H1 (cell line): ENCODE measurements around the gene ARHGAP35. TPM values are rescaled to one million over a fixed set of nuclear protein-coding genes. Genes with fewer than 3 reads are reported as not detected.

Experiments used
- CTCF ChIA-PET: fragments of 300-600 bp; sonication (Branson Sonifier 250); formaldehyde crosslinking; loops from one replicate; lab custom pipeline; 2021; ENCODE audit not compliant: partially characterized antibody; lab: Charles Lee
- POLR2A ChIA-PET: fragments of 300-600 bp; sonication (Branson Sonifier 250); formaldehyde crosslinking; loops from one replicate; lab custom pipeline; 2021; ENCODE audit warnings: inconsistent platforms; ENCODE audit not compliant: partially characterized antibody; lab: Charles Lee
- DNase-seq, 2 experiments: peaks; one replicate each; pipeline versions ENCODE4 v3.0.0 to v3.0.0-alpha.2; 2010 to 2022; ENCODE audit warnings: low spot score in 2 of 2, low read depth in 1 of 2, mixed read lengths in 1 of 2
- FAIRE-seq: peaks from 2 replicates; lab custom pipeline; 2011; peaks lifted over from hg19 to GRCh38; lab: Jason Lieb, UNC
- H2AFZ ChIP-seq: 2 replicates; pipeline ENCODE4 v1.8.1; 2012; ENCODE audit warnings: low read length, inconsistent platforms
- H2AK5ac ChIP-seq: 2 replicates; pipeline ENCODE4 v1.6.1; 2013; ENCODE audit warnings: low read depth, low read length
- H2BK120ac ChIP-seq: replicated peaks from 2 replicates; pipeline ENCODE3; 2013; ENCODE audit warnings: low read depth, low read length, inconsistent platforms
- H2BK12ac ChIP-seq: 2 replicates; pipeline ENCODE4 v1.6.1; 2013; ENCODE audit warnings: low read depth, low read length
- H2BK15ac ChIP-seq: 2 replicates; pipeline ENCODE4 v1.6.1; 2013; ENCODE audit warnings: low read length
- H2BK20ac ChIP-seq: 2 replicates; pipeline ENCODE4 v1.6.1; 2013; ENCODE audit warnings: low read length
- H2BK5ac ChIP-seq: 2 replicates; pipeline ENCODE4 v1.6.1; 2013; ENCODE audit warnings: low read depth, low read length
- H3K14ac ChIP-seq: 2 replicates; pipeline ENCODE4 v1.6.1; 2013; ENCODE audit warnings: inconsistent platforms; ENCODE audit not compliant: insufficient read length
- H3K18ac ChIP-seq: 2 replicates; pipeline ENCODE4 v1.6.1; 2013; ENCODE audit warnings: low read length; ENCODE audit errors: extremely low read depth
- H3K23ac ChIP-seq: 2 replicates; pipeline ENCODE4 v1.6.1; 2013; ENCODE audit warnings: inconsistent platforms; ENCODE audit not compliant: insufficient read length
- H3K23me2 ChIP-seq: 2 replicates; pipeline ENCODE4 v1.6.1; 2013; ENCODE audit warnings: low read depth, low read length
- H3K27ac ChIP-seq: 2 replicates; pipeline ENCODE4 v1.6.1; 2011; ENCODE audit warnings: low read depth, low read length, inconsistent platforms
- H3K27me3 ChIP-seq, 4 experiments: replicated peaks in 1 of 4; 1 replicate in 1 of 4; 2 replicates in 3 of 4; pipeline versions ENCODE4 v1.6.1 to v1.8.1; 2011 to 2013; ENCODE audit warnings: low read length in 3 of 4, mild to moderate bottlenecking in 3 of 4, inconsistent platforms in 2 of 4, mixed read lengths in 2 of 4, moderate library complexity in 1 of 4; ENCODE audit not compliant: control insufficient read depth in 3 of 4, insufficient read depth in 3 of 4; ENCODE audit errors: extremely low read depth in 1 of 4
- H3K36me3 ChIP-seq, 4 experiments: 2 replicates each; pipeline versions ENCODE4 v1.6.1 to v1.8.1; 2011 to 2013; ENCODE audit warnings: mild to moderate bottlenecking in 4 of 4, low read length in 3 of 4, moderate library complexity in 2 of 4, control low read depth in 1 of 4, inconsistent platforms in 1 of 4; ENCODE audit not compliant: insufficient read depth in 4 of 4, control insufficient read depth in 2 of 4
- H3K4ac ChIP-seq: replicated peaks from 2 replicates; pipeline ENCODE3; 2013; ENCODE audit warnings: low read length, low read depth, mixed read lengths, inconsistent platforms; ENCODE audit not compliant: insufficient read length
- H3K4me1 ChIP-seq, 4 experiments: replicated peaks in 1 of 4; 1 replicate in 1 of 4; 2 replicates in 3 of 4; pipeline versions ENCODE4 v1.6.1 to v1.8.1; 2011 to 2013; ENCODE audit warnings: low read length in 3 of 4, inconsistent platforms in 2 of 4, mixed read lengths in 1 of 4; ENCODE audit not compliant: insufficient read depth in 4 of 4, control insufficient read depth in 3 of 4
- H3K4me2 ChIP-seq, 2 experiments: 2 replicates each; pipeline versions ENCODE4 v1.6.1 to v1.8.1; 2011 to 2013; ENCODE audit warnings: low read depth in 2 of 2, low read length in 2 of 2, control low read depth in 1 of 2, inconsistent platforms in 1 of 2, mild to moderate bottlenecking in 1 of 2; ENCODE audit not compliant: insufficient read depth in 1 of 2
- H3K4me3 ChIP-seq, 4 experiments: fragments of 200-600, 300-600 bp in 1 of 4; sonication (generic), shearing (Covaris generic), sonication (Bioruptor Twin) in 1 of 4; 2 replicates each; pipeline versions ENCODE4 v1.5.1 to v1.8.1; 2011 to 2016; ENCODE audit warnings: low read length in 4 of 4, low read depth in 3 of 4, control low read depth in 2 of 4, inconsistent platforms in 2 of 4, mild to moderate bottlenecking in 2 of 4, mixed read lengths in 1 of 4, moderate library complexity in 1 of 4; ENCODE audit not compliant: insufficient read depth in 2 of 4; ENCODE audit errors: extremely low read depth in 1 of 4
- H3K56ac ChIP-seq: replicated peaks from 2 replicates; pipeline ENCODE3; 2013; ENCODE audit warnings: low read depth, mild to moderate bottlenecking, mixed read lengths, low read length, inconsistent platforms; ENCODE audit not compliant: insufficient read length
- H3K79me1 ChIP-seq: 2 replicates; pipeline ENCODE4 v1.6.1; 2013; ENCODE audit warnings: low read depth, low read length, control low read depth
- H3K79me2 ChIP-seq, 2 experiments: 2 replicates each; pipeline versions ENCODE4 v1.6.1 to v1.8.1; 2012 to 2013; ENCODE audit warnings: low read length in 2 of 2, mild to moderate bottlenecking in 2 of 2, inconsistent platforms in 1 of 2; ENCODE audit not compliant: insufficient read depth in 2 of 2, control insufficient read depth in 1 of 2
- H3K9ac ChIP-seq, 4 experiments: replicated peaks in 1 of 4; 1 replicate in 1 of 4; 2 replicates in 3 of 4; pipeline versions ENCODE4 v1.6.1 to v1.8.1; 2011 to 2013; ENCODE audit warnings: low read depth in 3 of 4, low read length in 3 of 4, control low read depth in 2 of 4, mild to moderate bottlenecking in 2 of 4, moderate library complexity in 2 of 4, inconsistent platforms in 1 of 4; ENCODE audit errors: extremely low read depth in 1 of 4
- H3K9me3 ChIP-seq, 2 experiments: 2 replicates each; pipeline versions ENCODE4 v1.6.1 to v1.8.1; 2012 to 2013; ENCODE audit warnings: mild to moderate bottlenecking in 2 of 2, moderate library complexity in 2 of 2, control low read depth in 1 of 2, inconsistent platforms in 1 of 2, low read depth in 1 of 2, low read length in 1 of 2, mixed read lengths in 1 of 2; ENCODE audit not compliant: insufficient read depth in 2 of 2
- H4K20me1 ChIP-seq, 2 experiments: replicated peaks in 1 of 2; 2 replicates each; pipeline versions ENCODE3 to v1.8.1; 2011 to 2013; ENCODE audit warnings: inconsistent platforms in 2 of 2, low read length in 2 of 2, mild to moderate bottlenecking in 1 of 2; ENCODE audit not compliant: insufficient read depth in 2 of 2, control insufficient read depth in 1 of 2
- H4K5ac ChIP-seq: 2 replicates; pipeline ENCODE4 v1.6.1; 2013; ENCODE audit warnings: low read length, low read depth, mixed read lengths, inconsistent platforms; ENCODE audit not compliant: insufficient read length
- H4K8ac ChIP-seq: 2 replicates; pipeline ENCODE4 v1.8.0; 2013; ENCODE audit warnings: mild to moderate bottlenecking, moderate library complexity, low read length, inconsistent platforms; ENCODE audit not compliant: insufficient read depth; ENCODE audit errors: extremely low read depth
- H4K91ac ChIP-seq: replicated peaks from 2 replicates; pipeline ENCODE3; 2013; ENCODE audit warnings: low read length, mixed read lengths, inconsistent platforms; ENCODE audit not compliant: insufficient read length
- CHD2 ChIP-seq: IDR thresholded peaks from 2 replicates; pipeline ENCODE4 v1.6.1; 2012; ENCODE audit warnings: low read length, improper control_type of control experiment
- CTBP2 ChIP-seq: IDR thresholded peaks from 2 replicates; pipeline ENCODE4 v1.7.0; 2011; ENCODE audit warnings: borderline replicate concordance, mild to moderate bottlenecking, moderate library complexity, mixed read lengths, low read length; ENCODE audit not compliant: insufficient read depth, insufficient read length
- CTCF ChIP-seq, 3 experiments: IDR thresholded peaks; 1 replicate in 2 of 3; 2 replicates in 1 of 3; pipeline versions ENCODE4 v1.5.1 to v1.6.1; 2011; ENCODE audit warnings: low read length in 3 of 3, mild to moderate bottlenecking in 3 of 3, inconsistent platforms in 2 of 3, low read depth in 1 of 3, moderate library complexity in 1 of 3; ENCODE audit not compliant: insufficient read depth in 1 of 3; ENCODE audit errors: control extremely low read depth in 1 of 3
- E2F6 ChIP-seq: IDR thresholded peaks from 2 replicates; pipeline ENCODE4 v1.6.1; 2012; ENCODE audit warnings: inconsistent platforms
- GTF2F1 ChIP-seq: IDR thresholded peaks from 2 replicates; pipeline ENCODE4 v1.6.1; 2012; ENCODE audit warnings: low read depth, low read length, improper control_type of control experiment, borderline replicate concordance
- PHF8 ChIP-seq: fragments of 200-600 bp; sonication (generic); conservative IDR thresholded peaks from 2 replicates; pipeline ENCODE4 v1.7.1; 2012; ENCODE audit warnings: low read depth, mild to moderate bottlenecking, inconsistent platforms, low read length, moderate library complexity
- POLR2A ChIP-seq, 2 experiments: IDR thresholded peaks; 1 replicate in 1 of 2; 2 replicates in 1 of 2; pipeline ENCODE4 v1.6.1; 2011; ENCODE audit warnings: low read depth in 2 of 2, low read length in 2 of 2, mild to moderate bottlenecking in 2 of 2; ENCODE audit errors: control extremely low read depth in 1 of 2
- TBP ChIP-seq: IDR thresholded peaks from 2 replicates; pipeline ENCODE4 v1.6.1; 2011; ENCODE audit warnings: low read depth, low read length, improper control_type of control experiment
- WGBS, 2 experiments: shearing (Covaris generic) in 1 of 2; methylation state at CpG; one replicate each; pipeline versions ENCODE4 v1.1.6 to v1.1.7; 2013 to 2015; ENCODE audit warnings: low lambda C conversion rate in 2 of 2, mixed read lengths in 2 of 2, inconsistent platforms in 1 of 2, low coverage in 1 of 2, missing lambda C conversion rate in 1 of 2; ENCODE audit not compliant: insufficient replicate concordance in 2 of 2, insufficient coverage in 1 of 2, insufficient read length in 1 of 2; ENCODE audit errors: extremely low coverage in 1 of 2, missing lambda C conversion rate in 1 of 2; 5-methylcytosine and 5-hydroxymethylcytosine counted together
- polyA plus RNA-seq, 7 experiments: library from polyadenylated mRNA; depleted of rRNA in 3 of 7; stranded (reverse) in 5 of 7; unstranded in 2 of 7; fragments of >200 nt in 5 of 7; fragments of 200-250 nt in 2 of 7; gene quantifications; 1 replicate in 5 of 7; 2 replicates in 1 of 7; 4 replicates in 1 of 7; pipeline versions ENCODE4 v1.2.1 to v1.2.3, GENCODE V29; 2011 to 2013; ENCODE audit warnings: missing spikeins in 2 of 7, mixed read lengths in 2 of 7
- total RNA-seq: library from RNA; stranded (reverse); fragmentation: NEBNext Ultra II Directional; extraction: Animal tissue kit (Norgen Biotek cat#: 25700); gene quantifications from 2 replicates; pipeline ENCODE4 v1.2.1, GENCODE V29; 2021
- TF ChIP-seq, protein P1 (sequence below): IDR thresholded peaks from 2 replicates; pipeline ENCODE4 v1.6.1; 2012; ENCODE audit warnings: low read length, inconsistent platforms

ARHGAP35 gene
- total and polyA plus RNA-seq, 2 of the 8 experiments (the other 6 are each of a cell fraction or from before 2014, with no cell fraction given) = 29.7 to 64.5 TPM

DNA sequence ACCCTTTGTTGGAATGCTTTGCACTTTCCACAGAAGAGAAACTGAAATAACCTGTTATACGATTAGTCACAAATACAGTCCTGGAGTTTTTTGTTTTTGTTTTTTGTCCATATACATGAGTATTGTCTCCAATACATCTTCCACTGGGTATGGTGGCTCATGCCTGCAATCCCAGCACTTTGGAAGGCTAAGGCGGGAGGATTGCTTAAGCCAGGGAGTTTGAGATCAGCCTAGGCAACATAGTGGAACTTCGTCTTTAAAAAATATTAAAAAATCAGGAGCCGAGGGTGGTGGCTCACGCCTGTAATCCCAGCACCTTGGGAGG lies 35.1 kb upstream of the ARHGAP35 start:
- no peak overlapping the region for H3K4me3 ChIP-seq
- peaks cover 1% of the 10 kb centered on the region; the same call in 1 of the 2 replicates for H3K23me2 ChIP-seq
- H3K36me3 ChIP-seq = no peaks in the 10 kb centered on the region
- WGBS, 2 experiments = 97% methylated on average over 5 of the region's 5 CpGs; no CpG with 5 or more reads in 1 of the 2 experiments
- H2AK5ac ChIP-seq = no peak overlapping the region
- DNase-seq = no peak
- no peaks in the 10 kb centered on the region for H3K79me2 ChIP-seq
- H2BK15ac ChIP-seq = no peak overlapping the region
- no peak overlapping the region for H3K23ac ChIP-seq
- H3K18ac ChIP-seq = no peak overlapping the region
- ChIA-PET CTCF (interaction anchor here (0.6 to 1.5 kb wide), 3 partner anchors 15 to 59 kb away, joined by 3 to 7 read pairs (median 5); no protein-coding TSS in a partner anchor), POLR2A (interaction anchor here (1.4 to 8.3 kb wide), 5 partner anchors 15 to 53 kb away, joined by 3 to 68 read pairs (median 6); partner anchors contain the start of gene SLC1A5)
- H4K20me1 ChIP-seq = no peaks in the 10 kb centered on the region
- no peak overlapping the region for H2AFZ ChIP-seq
- H3K79me1 ChIP-seq = no peaks in the 10 kb centered on the region
- no peaks in the 10 kb centered on the region for H3K27me3 ChIP-seq
- no peak overlapping the region for H3K14ac ChIP-seq
- H3K4me2 ChIP-seq = no peak overlapping the region
- H3K4me1 ChIP-seq = peaks cover 0 to 2% (median 0%) of the 10 kb centered on the region in 4 experiments; a peak in 1 of 7 replicates
- FAIRE-seq = no peak
- H3K27ac ChIP-seq = no peak overlapping the region
- H2BK12ac ChIP-seq = no peak overlapping the region
- no peak overlapping the region for H3K4ac ChIP-seq
- H4K91ac ChIP-seq = no peak overlapping the region
- no peak overlapping the region for H2BK5ac ChIP-seq
- no peak overlapping the region for H2BK20ac ChIP-seq
- H3K9me3 ChIP-seq = no peaks in the 10 kb centered on the region
- no peak overlapping the region for H4K5ac ChIP-seq
- H3K56ac ChIP-seq = no peak overlapping the region
- no peak overlapping the region for H2BK120ac ChIP-seq
- H4K8ac ChIP-seq = no peak overlapping the region
- no peak overlapping the region for H3K9ac ChIP-seq
- TF ChIP-seq PHF8 (no peak), TBP (no peak), E2F6 (no peak), GTF2F1 (no peak), POLR2A (IDR thresholded peaks at IDR 0.05; ENCODE audit: control extremely low read depth in 1 of 2, low read depth in 2 of 2, low read length in 2 of 2) (no peak), CTBP2 (no peak), CTCF (IDR thresholded peaks at IDR 0.05; ENCODE audit: control extremely low read depth in 1 of 3, insufficient read depth in 1 of 3, low read depth in 1 of 3, low read length in 3 of 3) (no peak), CHD2 (no peak)
- TF ChIP-seq, protein P1, sequence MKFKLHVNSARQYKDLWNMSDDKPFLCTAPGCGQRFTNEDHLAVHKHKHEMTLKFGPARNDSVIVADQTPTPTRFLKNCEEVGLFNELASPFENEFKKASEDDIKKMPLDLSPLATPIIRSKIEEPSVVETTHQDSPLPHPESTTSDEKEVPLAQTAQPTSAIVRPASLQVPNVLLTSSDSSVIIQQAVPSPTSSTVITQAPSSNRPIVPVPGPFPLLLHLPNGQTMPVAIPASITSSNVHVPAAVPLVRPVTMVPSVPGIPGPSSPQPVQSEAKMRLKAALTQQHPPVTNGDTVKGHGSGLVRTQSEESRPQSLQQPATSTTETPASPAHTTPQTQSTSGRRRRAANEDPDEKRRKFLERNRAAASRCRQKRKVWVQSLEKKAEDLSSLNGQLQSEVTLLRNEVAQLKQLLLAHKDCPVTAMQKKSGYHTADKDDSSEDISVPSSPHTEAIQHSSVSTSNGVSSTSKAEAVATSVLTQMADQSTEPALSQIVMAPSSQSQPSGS = no peak
